Mesodermal cell (in vitro differentiated cells): Measurements from ENCODE around the gene GRHL1.

Source experiments
- H3K27ac ChIP-seq: 2 replicates; pipeline ENCODE4 v1.7.0; 2013; ENCODE audit warnings: mild to moderate bottlenecking, low read depth, low read length, moderate library complexity; ENCODE audit not compliant: severe bottlenecking
- H3K36me3 ChIP-seq: 2 replicates; pipeline ENCODE4 v1.7.1; 2013; ENCODE audit warnings: mild to moderate bottlenecking, low read length, moderate library complexity; ENCODE audit not compliant: control insufficient read depth, insufficient read depth
- H3K4me1 ChIP-seq: one replicate; pipeline ENCODE4 v1.7.1; 2013; ENCODE audit warnings: mild to moderate bottlenecking, low read length; ENCODE audit not compliant: insufficient read depth, control insufficient read depth, poor library complexity, severe bottlenecking
- H3K4me3 ChIP-seq: 2 replicates; pipeline ENCODE4 v1.7.0; 2013; ENCODE audit warnings: low read length, control low read depth, mild to moderate bottlenecking; ENCODE audit not compliant: insufficient read depth, poor library complexity, severe bottlenecking; ENCODE audit errors: extremely low read depth
- H3K9me3 ChIP-seq: 2 replicates; pipeline ENCODE4 v1.7.1; 2013; ENCODE audit warnings: mild to moderate bottlenecking, low read length, moderate library complexity; ENCODE audit not compliant: control insufficient read depth
- WGBS, 2 experiments: methylation state at CpG; one replicate each; pipeline ENCODE4 v1.1.5; 2013; ENCODE audit warnings: missing lambda C conversion rate in 2 of 2; ENCODE audit not compliant: insufficient coverage in 2 of 2; 5-methylcytosine and 5-hydroxymethylcytosine counted together

GRHL1 gene

DNA sequence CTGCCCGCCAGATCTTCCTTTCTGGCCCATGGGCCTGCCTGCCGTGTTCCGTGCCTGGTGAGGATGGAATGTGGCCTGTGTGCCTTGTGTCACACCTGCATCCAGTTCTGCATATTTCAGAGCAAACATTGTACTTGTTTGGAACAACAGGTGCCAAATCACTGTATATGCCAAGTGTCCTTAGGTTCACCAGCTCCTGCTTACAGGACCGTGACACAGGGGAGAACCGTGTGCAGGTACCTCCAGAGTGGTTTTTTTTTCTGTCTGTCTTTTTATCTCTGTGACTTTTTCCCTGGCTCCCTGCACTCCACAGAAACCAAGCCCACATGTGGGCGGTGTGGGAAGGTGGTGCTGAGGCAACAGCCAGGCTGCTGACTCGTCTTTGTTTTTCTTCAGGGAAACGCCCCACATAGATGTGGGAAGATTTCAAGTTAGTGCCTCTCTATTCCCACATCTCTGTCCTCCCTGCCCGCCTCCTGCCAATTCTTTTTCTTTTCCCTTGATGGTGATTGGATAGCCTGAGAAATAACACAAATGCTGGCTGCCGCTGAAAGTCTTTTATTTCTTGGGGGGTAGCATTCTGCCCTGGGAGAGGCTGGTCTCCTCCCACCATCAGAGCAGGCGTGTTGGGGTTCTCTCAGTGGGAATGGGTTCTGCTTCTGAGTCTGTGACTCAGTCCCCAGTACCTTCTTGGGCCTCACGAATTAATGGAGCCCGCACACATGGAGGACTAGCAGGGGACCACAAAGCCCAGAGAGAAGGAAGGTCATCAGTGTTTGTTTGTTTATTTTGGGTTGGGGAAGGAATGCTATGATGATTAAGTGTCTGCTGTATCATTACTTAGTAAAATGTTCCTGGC is 21.4 kb downstream of the GRHL1 start:
- Histone ChIP-seq H3K4me1 (peaks cover 31% of the 10 kb centered on the region), H3K9me3 (no peaks in the 10 kb centered on the region), H3K27ac (no peak overlapping the region), H3K4me3 (no peak overlapping the region), H3K36me3 (no peaks in the 10 kb centered on the region)
- 86 to 95% methylated on average over 6 to 8 of the region's 13 CpGs for WGBS, 2 experiments

DNA sequence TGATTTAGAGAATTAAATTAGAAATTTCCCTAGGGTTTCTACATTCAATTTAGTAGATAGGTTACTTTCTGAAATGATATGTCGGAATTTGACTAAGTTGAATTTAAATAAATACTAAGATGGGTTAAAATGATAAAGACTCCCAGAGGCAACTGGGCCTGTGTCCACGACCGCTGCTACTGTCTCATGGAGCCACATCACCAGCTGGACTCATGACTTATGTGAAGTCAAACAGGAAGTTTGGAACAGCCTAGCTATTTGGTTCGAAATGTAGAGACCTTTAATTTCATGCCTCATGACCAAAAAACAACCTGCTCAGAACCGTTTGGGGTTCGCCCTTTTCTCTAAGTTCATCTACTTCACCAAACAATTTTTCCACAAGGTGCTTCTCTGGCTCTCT is 22.2 kb downstream of the GRHL1 start:
- Histone ChIP-seq H3K36me3 (no peaks in the 10 kb centered on the region), H3K4me3 (no peak overlapping the region), H3K9me3 (no peaks in the 10 kb centered on the region), H3K4me1 (peaks cover 31% of the 10 kb centered on the region), H3K27ac (no peak overlapping the region)
- 86 to 94% methylated on average over 3 to 5 of the region's 6 CpGs for WGBS, 2 experiments

DNA sequence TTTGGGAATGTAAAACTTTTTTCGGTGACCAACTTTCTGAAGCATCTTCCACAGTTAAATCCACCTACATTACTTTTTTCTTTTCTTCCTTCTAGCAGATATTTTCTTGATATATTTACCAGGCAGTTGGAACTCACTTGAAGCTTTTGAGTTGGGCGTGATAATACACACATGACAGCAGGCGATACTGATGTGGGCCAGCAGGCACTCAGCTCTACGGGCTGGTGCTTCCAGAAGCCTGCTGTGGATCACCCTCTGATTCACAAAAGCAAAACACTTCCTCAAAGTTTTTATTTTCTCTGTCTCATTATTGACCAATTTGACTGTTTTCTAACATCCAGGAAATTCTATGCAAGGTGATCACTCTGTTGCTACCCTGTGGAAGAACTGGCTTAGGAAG is 22.9 kb downstream of the GRHL1 start:
- H3K4me1 ChIP-seq, result peaks cover 31% of the 10 kb centered on the region
- 93 to 100% methylated on average over 3 of the region's 4 CpGs for WGBS, 2 experiments

DNA sequence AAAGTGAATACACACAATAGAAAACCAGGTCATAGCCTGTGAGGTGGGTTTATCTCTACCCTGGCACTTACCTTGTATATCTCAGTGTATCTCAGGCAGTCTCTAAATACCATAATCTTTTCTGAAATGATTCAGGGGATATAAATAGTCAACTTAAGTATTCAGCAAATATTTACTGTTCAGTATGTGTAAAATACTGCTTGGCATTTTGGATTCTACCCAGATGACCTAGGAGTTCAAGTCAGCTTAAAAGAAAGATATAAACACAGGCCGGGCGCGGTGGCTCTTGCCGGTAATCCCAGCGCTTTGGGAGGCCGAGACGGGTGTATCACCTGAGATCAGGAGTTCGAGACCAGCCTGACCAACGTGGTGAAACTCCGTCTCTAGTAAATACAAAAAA is 23.8 kb downstream of the GRHL1 start:
- Histone ChIP-seq H3K4me1 (peaks cover 31% of the 10 kb centered on the region), H3K9me3 (no peaks in the 10 kb centered on the region), H3K36me3 (no peaks in the 10 kb centered on the region), H3K27ac (no peak overlapping the region), H3K4me3 (no peak overlapping the region)
- WGBS, 2 experiments, result 85% methylated on average over 7 to 8 of the region's 10 CpGs

More for the DNA sequence above, 22.9 kb downstream of the GRHL1 start:
- Histone ChIP-seq H3K4me3 (no peak overlapping the region), H3K27ac (no peak overlapping the region), H3K9me3 (no peaks in the 10 kb centered on the region), H3K36me3 (no peaks in the 10 kb centered on the region)

DNA sequence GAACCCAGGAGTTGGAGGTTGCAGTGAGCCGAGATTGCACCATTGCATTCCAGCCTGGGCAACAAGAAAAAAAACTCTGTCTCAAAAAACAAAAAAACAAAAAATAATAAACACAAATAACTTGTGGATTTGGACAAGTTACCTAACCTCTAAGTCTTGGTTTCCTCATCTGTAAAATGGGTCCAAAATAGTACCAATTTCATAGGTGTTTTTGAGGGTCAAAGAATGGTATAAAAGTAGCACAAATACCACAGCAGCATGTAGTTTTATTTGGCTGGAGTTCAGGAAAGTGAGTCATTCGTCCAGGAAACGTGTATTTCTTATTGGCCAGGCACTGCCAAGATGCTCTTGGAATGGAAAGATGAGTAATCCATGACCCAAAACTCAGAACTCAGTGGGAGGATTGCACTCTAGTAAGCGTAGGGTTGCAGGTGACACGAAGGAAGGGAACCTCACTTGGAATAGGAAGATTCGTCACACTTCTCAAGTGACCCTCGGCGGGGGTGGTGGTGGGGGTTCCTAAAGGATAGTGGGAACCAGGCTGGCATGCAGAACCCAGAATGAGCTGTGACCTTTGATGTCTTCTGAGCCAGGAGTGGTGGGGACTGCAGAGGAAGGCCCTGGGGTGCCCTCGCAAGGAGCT is 24.4 kb downstream of the GRHL1 start:
- Histone ChIP-seq H3K27ac (no peak overlapping the region), H3K4me1 (peaks cover 26% of the 10 kb centered on the region), H3K9me3 (no peaks in the 10 kb centered on the region), H3K36me3 (no peaks in the 10 kb centered on the region), H3K4me3 (no peak overlapping the region)
- WGBS, 2 experiments, result 89 to 97% methylated on average over 6 to 8 of the region's 9 CpGs

DNA sequence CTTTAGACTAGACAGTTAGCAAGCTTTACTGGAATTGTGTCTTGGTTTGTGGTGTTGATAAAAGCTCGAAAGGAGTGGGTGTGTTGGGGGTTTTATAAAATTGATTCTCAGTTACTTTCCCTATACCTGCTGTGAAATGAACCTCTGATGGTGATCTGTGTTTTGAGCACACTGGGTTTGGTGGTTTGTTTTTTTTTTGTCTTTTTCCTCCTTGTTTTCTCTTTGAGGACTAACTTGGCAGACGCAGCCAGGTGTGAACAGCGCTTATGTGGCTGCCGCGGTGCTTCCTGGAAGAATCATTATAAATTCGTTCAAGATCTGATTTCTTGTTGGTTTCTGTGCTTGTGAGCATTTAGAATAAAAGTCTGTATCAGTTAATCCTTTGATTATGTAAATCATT is 28.5 kb downstream of the GRHL1 start:
- H3K4me1 ChIP-seq, result peaks cover 7% of the 10 kb centered on the region

DNA sequence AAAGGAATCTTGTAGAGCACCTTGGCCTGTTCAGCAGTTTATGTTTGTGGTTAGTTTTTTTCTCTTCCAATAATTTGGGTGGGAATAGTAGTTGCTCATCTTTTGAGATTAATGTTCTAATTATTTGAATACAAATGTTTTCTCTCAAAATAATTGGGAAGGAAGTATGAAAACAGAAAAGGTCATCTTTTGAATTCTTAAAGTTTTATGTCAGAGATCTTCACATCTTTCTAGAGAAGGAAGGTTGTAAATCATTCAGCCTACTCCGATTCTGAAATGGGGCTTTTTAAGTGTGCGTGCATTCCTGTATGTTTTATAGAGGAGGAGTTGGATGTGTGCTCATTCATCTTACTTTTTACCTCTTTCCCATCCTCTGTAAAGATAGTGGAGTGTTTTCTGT is 29.0 kb downstream of the GRHL1 start:
- H3K4me1 ChIP-seq, result peaks cover 4% of the 10 kb centered on the region
- no CpG with 5 or more reads among the region's 2 CpGs for WGBS, 2 experiments

More for the DNA sequence above, 28.5 kb downstream of the GRHL1 start:
- no peak overlapping the region for H3K4me3 ChIP-seq
- 67% methylated on average over 1 of the region's 6 CpGs; no CpG with 5 or more reads in 1 of the 2 experiments for WGBS, 2 experiments
- no peak overlapping the region for H3K27ac ChIP-seq
- no peaks in the 10 kb centered on the region for H3K9me3 ChIP-seq
- no peaks in the 10 kb centered on the region for H3K36me3 ChIP-seq

DNA sequence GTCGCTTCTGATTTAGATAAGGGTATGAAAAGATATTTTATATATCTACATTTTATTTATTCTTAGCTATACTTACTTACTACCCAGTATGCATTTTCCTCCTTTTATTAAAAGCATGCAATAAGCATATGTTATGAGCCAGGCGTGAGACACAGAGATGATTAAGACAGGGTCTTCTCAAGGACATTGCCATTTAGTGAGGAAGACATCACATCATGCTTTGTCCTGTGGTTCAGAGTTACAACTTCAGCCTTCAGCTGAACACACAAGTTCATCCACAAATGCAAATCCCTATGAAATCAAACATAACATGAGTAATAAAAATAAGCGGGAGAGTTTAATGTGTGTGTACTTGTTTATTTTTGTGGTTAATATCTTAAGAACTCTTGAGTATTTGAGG is 30.2 kb downstream of the GRHL1 start:
- H3K4me1 ChIP-seq, result no peaks in the 10 kb centered on the region
- H3K9me3 ChIP-seq, result no peaks in the 10 kb centered on the region
- no peak overlapping the region for H3K4me3 ChIP-seq
- no peaks in the 10 kb centered on the region for H3K36me3 ChIP-seq
- 100% methylated on average over 1 of the region's 3 CpGs; no CpG with 5 or more reads in 1 of the 2 experiments for WGBS, 2 experiments
- H3K27ac ChIP-seq, result no peak overlapping the region

More for the DNA sequence above, 29.0 kb downstream of the GRHL1 start:
- Histone ChIP-seq H3K36me3 (no peaks in the 10 kb centered on the region), H3K27ac (no peak overlapping the region), H3K4me3 (no peak overlapping the region), H3K9me3 (no peaks in the 10 kb centered on the region)

DNA sequence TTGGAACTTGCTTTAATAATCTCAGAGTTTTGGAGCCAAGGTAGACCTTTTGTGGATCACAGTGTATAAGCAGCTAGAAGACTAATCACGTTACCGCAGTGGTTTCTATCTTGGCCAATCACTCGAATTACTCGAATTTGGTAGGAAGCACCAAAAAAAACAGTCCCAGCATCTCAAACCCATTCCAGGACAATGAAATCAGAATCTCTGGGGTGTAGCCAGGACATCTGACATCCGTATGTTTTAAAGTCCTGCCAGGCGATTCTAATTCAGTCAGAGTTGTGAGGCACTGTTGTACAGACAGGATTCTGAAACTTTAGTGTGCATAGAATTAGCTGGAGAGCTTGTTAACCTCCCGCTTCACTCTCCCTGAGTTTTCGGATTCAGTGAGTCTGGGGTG is 30.8 kb downstream of the GRHL1 start:
- Histone ChIP-seq H3K4me1 (no peaks in the 10 kb centered on the region), H3K27ac (no peak overlapping the region), H3K36me3 (no peaks in the 10 kb centered on the region), H3K4me3 (no peak overlapping the region), H3K9me3 (no peaks in the 10 kb centered on the region)
- WGBS, 2 experiments, result 90 to 91% methylated on average over 7 to 8 of the region's 8 CpGs

DNA sequence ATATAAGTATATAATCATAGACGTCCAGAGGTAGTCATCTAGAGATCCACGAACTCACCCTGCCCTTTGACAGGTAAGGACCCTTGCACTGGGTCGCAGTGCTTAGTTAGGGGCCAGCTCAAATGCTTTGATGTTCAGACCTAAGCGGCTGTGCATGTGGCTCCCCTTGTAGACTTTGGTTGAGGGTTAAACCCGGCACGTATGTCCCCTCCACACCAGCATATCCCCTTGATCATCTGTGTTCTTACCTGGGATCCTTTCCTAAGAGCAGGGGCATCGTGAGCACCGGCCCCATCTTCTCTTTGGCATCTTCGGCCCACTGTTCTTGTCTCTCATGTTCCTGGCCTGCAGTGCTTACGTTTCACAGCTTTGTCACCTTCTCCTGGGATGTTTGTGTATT is 31.4 kb downstream of the GRHL1 start:
- no peaks in the 10 kb centered on the region for H3K9me3 ChIP-seq
- no peak overlapping the region for H3K27ac ChIP-seq
- no peaks in the 10 kb centered on the region for H3K36me3 ChIP-seq
- no peak overlapping the region for H3K4me3 ChIP-seq
- WGBS, 2 experiments, result 77 to 100% methylated on average over 4 to 9 of the region's 10 CpGs
- no peaks in the 10 kb centered on the region for H3K4me1 ChIP-seq
